Hair follicle dermal papilla cell (primary cell): ENCODE data around the gene IL6. TPM values are rescaled to one million over a fixed set of nuclear protein-coding genes. Genes with fewer than 3 reads are reported as not detected.

Experiments used
- total RNA-seq: library from RNA; depleted of rRNA; stranded (reverse); fragments of >200 nt; gene quantifications from 2 replicates; pipeline ENCODE4 v1.2.3, GENCODE V29; 2012

The IL6 gene
- 20.2 and 32.3 TPM in 2 replicates for total RNA-seq

GRCh38 chr7:22726907-22727713 is at the start of gene IL6:
TSS of gene IL6 (plus strand) at chr7:22727200. CDS start at chr7:22727263, 63 bp downstream.

Other genes with a start within 250 kb of the IL6 start
- 11.4 and 16.2 TPM in 2 replicates for gene STEAP1B, start 227.0 kb upstream of the IL6 start, total RNA-seq
- 51.6 and 52.6 TPM in 2 replicates for gene TOMM7, start 95.6 kb downstream of the IL6 start, total RNA-seq